ENCODE measurements around the gene GRIK5.
A peak's percentile ranks its signal among the peaks of the same experiment; 100 is the strongest.

The GRIK5 gene

DNA sequence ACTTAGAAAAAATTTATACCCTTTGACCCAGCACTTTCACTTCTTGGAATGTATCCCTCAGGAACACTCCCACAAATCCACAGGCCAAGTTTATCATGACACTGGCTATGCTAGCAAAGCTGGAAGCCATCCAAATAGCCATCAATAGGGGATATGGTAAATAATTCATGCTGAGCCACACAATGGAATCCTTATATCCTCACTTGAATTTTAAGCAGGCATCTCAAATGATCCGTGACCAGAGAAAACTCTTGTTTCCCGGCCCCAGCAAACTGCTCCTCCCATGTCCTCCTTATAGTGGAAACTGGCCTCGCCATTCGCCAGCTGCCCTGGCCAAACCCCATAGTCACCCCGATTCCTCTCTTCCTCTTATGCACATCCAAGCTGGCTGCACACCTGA lies 37.6 kb downstream of the GRIK5 start:
- H3K4me1 ChIP-seq (ENCODE audit: control insufficient read depth, insufficient read depth, low read length), result peaks cover 2% of the 10 kb centered on the region; the same call in 1 of the 2 replicates
- H3K4me3 ChIP-seq (ENCODE audit: low read length), result no peak overlapping the region
- DNase-seq (ENCODE audit: low read depth, low spot score), result peak; percentile 58
- H3K9me3 ChIP-seq (ENCODE audit: control insufficient read depth, insufficient read depth, low read length), result no peaks in the 10 kb centered on the region
- H3K36me3 ChIP-seq (ENCODE audit: control insufficient read depth, insufficient read depth, low read length), result no peaks in the 10 kb centered on the region
- WGBS (ENCODE audit: insufficient coverage, insufficient read length), result no CpG with 5 or more reads among the region's 5 CpGs
- H3K27me3 ChIP-seq (ENCODE audit: control insufficient read depth, insufficient read depth, low read length), result no peaks in the 10 kb centered on the region
- H3K27ac ChIP-seq (ENCODE audit: low read length), result no peak overlapping the region

DNA sequence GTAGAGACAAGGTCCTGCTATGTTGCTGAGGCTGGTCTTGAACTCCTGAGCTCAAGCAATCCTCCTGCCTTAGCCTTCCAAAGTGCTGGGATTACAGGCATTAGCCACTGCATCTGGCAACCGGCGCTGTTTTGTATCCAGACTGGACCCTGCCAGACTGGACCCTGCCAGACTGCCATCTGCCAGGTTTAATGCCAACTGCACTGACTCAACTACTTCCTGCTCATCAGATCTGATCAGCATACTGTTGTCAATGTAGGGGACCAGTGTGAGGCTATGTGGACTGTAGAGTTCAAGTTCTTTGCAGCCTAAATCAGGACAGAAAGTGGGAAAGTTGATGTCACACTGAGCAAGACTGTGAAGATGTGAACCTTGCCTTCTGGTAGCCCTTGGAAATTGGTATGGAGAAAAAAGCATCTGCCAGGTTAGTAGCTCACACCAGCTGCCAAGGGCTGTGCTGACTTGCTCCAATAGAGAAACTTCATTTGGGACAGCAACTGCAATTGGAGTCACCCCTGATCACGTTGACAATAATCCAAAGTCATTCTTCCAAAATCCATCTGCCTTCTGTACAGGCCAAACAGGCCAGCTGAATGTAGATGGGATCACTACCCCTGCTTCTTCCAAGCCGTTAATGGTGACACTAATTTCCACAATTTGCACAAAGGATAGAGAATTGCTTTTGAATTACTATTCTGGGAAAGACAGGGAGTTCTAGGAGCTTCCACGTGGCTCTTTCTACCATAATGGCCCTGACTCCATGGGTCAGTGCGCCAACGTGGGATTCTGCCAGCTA lies 39.2 kb downstream of the GRIK5 start:
- no CpG with 5 or more reads among the region's 7 CpGs for WGBS (ENCODE audit: insufficient coverage, insufficient read length)
- no peak overlapping the region for H3K4me3 ChIP-seq (ENCODE audit: low read length)
- H3K36me3 ChIP-seq (ENCODE audit: control insufficient read depth, insufficient read depth, low read length), result no peaks in the 10 kb centered on the region

DNA sequence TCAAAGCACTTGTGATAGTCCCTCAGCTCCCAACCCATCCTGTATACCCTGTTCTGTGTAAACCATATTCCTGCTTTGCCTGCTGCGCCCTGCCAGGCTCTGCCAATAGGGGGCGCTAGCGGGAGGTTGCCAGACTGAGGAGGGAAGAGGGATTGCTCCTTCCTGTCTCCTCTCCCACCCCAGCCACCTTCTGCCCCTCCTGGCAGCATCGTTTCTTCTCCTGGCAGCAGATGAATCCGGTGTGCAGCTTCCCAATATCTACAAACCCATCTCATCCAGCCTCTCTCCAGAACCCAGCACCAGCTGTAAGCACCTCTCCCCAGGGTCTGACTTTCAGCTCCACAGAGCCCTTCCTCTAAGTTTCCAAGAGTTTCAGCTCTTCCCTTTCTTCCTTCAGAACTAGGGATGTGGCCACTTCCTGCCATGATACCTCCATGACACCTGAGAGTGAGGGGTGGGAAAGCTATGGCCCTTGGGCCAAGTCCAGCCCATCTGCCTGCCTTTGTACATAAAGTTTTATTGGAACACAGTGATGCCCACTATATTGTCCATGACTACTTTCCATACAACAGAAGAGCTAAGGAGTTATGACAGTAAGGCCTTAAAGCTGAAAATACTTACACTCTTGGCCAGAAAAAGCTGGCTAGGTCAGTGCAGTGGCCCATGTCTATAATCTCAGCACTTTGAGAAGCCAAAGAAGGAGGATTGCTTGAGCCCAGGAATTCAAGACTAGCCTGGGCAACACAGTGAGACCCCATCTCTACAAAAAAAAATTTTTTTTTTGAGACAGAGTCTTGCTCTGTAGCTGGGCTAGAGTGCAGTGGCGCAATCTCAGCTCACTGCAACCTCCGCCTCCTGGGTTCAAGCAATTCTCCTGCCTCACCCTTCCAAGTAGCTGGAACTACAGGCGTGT lies 41.4 kb downstream of the GRIK5 start:
- DNase-seq (ENCODE audit: low read depth, low spot score), result peak; percentile 64

More for the DNA sequence above, 39.2 kb downstream of the GRIK5 start:
- H3K4me1 ChIP-seq (ENCODE audit: control insufficient read depth, insufficient read depth, low read length), result peaks cover 2% of the 10 kb centered on the region; the same call in 1 of the 2 replicates
- H3K27ac ChIP-seq (ENCODE audit: low read length), result no peak overlapping the region
- H3K9me3 ChIP-seq (ENCODE audit: control insufficient read depth, insufficient read depth, low read length), result no peaks in the 10 kb centered on the region
- no peak for DNase-seq (ENCODE audit: low read depth, low spot score)
- H3K27me3 ChIP-seq (ENCODE audit: control insufficient read depth, insufficient read depth, low read length), result no peaks in the 10 kb centered on the region

DNA sequence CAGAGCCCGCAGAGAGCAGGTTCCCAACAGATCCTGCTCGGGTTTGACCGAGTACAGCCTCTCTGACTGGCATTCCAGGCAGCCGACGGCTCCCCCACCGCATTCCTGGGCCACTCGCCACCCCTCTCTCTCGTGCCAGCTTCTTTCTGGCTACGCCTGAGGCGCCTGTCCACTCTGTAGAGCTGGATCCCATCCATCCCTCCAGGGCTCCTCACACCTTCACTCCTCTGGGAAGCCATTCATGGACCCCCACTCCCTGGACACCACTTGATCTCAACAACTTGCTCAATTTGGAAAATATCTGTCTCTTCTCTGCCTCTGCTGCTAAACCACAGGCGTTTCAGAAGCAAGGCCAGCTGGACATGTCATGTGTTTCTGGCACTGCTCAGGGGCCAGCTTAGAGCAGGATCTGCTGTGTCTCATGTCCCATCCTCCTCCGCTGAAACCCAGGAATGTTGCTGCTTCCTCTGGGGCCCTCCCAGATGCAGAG lies 45.3 kb downstream of the GRIK5 start:
- H3K9me3 ChIP-seq (ENCODE audit: control insufficient read depth, insufficient read depth, low read length), result no peaks in the 10 kb centered on the region
- no peak for DNase-seq (ENCODE audit: low read depth, low spot score)
- H3K36me3 ChIP-seq (ENCODE audit: control insufficient read depth, insufficient read depth, low read length), result 0 out of 2 replicates have a peak, but pooled peaks cover 4% of the 10 kb centered on the region
- no peak overlapping the region for H3K27ac ChIP-seq (ENCODE audit: low read length)
- H3K4me3 ChIP-seq (ENCODE audit: low read length), result no peak overlapping the region
- H3K27me3 ChIP-seq (ENCODE audit: control insufficient read depth, insufficient read depth, low read length), result no peaks in the 10 kb centered on the region
- H3K4me1 ChIP-seq (ENCODE audit: control insufficient read depth, insufficient read depth, low read length), result no peaks in the 10 kb centered on the region
- no CpG with 5 or more reads among the region's 12 CpGs for WGBS (ENCODE audit: insufficient coverage, insufficient read length)

More for the DNA sequence above, 41.4 kb downstream of the GRIK5 start:
- H3K27ac ChIP-seq (ENCODE audit: low read length), result no peak overlapping the region
- WGBS (ENCODE audit: insufficient coverage, insufficient read length), result no CpG with 5 or more reads among the region's 8 CpGs
- no peaks in the 10 kb centered on the region for H3K9me3 ChIP-seq (ENCODE audit: control insufficient read depth, insufficient read depth, low read length)
- H3K4me3 ChIP-seq (ENCODE audit: low read length), result peak overlapping the region; percentile 31; the same call in 1 of the 2 replicates
- no peaks in the 10 kb centered on the region for H3K36me3 ChIP-seq (ENCODE audit: control insufficient read depth, insufficient read depth, low read length)
- peaks cover 2% of the 10 kb centered on the region; the same call in 1 of the 2 replicates for H3K4me1 ChIP-seq (ENCODE audit: control insufficient read depth, insufficient read depth, low read length)
- H3K27me3 ChIP-seq (ENCODE audit: control insufficient read depth, insufficient read depth, low read length), result no peaks in the 10 kb centered on the region

DNA sequence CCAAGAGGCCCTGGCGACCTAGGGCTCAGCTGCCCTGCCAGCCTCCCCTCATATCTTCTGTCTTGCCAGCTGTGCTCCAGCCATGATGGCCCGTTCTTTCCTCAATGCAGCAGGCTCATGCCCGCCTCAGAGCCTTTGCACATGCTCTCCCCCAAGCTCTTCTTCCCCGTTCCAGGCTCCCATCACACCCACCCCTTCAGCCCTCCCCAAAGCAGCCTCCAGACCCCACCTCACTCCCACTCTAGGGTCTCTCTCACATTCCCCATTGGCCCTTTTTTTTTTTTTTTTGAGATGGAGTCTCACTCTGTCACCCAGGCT lies 46.1 kb downstream of the GRIK5 start:
- no peaks in the 10 kb centered on the region for H3K4me1 ChIP-seq (ENCODE audit: control insufficient read depth, insufficient read depth, low read length)
- H3K27ac ChIP-seq (ENCODE audit: low read length), result no peak overlapping the region
- no peak overlapping the region for H3K4me3 ChIP-seq (ENCODE audit: low read length)
- no CpG with 5 or more reads among the region's 4 CpGs for WGBS (ENCODE audit: insufficient coverage, insufficient read length)
- H3K27me3 ChIP-seq (ENCODE audit: control insufficient read depth, insufficient read depth, low read length), result no peaks in the 10 kb centered on the region
- no peaks in the 10 kb centered on the region for H3K9me3 ChIP-seq (ENCODE audit: control insufficient read depth, insufficient read depth, low read length)
- no peak for DNase-seq (ENCODE audit: low read depth, low spot score)
- 0 out of 2 replicates have a peak, but pooled peaks cover 4% of the 10 kb centered on the region for H3K36me3 ChIP-seq (ENCODE audit: control insufficient read depth, insufficient read depth, low read length)

DNA sequence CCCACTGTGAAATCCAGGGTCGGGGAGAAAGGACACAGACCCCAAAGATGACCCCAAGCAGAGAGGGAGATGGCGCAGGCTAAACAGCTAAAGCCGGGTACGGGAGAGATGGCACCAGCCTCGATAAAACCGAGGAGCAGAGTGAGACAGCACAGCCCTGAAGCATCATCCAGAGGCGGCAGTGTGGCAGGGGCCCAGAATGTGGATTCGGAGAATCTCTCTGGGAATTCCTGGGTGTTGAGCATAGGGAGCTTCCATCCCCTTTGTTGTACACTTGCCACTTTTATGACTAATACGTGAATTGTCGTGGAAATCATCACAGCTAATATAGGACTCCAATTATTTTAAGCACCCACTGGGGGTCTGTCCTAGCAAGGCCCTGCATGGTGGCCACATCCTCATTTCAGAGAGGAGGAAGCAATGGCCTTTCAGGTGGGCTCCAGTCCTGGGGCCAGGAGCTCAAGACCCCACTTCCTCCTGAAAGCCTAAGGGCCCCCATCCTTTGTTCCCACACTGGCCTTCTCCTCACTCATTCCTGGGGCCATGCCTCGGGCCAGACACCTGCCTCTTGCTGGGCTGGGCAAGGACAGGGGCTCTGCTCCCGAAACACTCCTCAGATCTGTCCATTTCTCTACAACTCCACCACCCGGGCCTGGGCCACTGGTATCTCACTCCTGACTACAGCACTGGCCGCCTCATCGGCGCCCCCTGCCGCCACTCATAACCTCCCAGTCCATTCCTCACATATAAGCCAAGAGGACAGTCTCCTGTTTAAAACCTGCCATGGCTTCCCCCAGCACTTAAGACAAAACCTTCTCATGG lies 46.7 kb downstream of the GRIK5 start:
- DNase-seq (ENCODE audit: low read depth, low spot score), result no peak
- no peak overlapping the region for H3K4me3 ChIP-seq (ENCODE audit: low read length)
- no CpG with 5 or more reads among the region's 17 CpGs for WGBS (ENCODE audit: insufficient coverage, insufficient read length)
- H3K4me1 ChIP-seq (ENCODE audit: control insufficient read depth, insufficient read depth, low read length), result no peaks in the 10 kb centered on the region
- H3K36me3 ChIP-seq (ENCODE audit: control insufficient read depth, insufficient read depth, low read length), result 0 out of 2 replicates have a peak, but pooled peaks cover 4% of the 10 kb centered on the region
- no peaks in the 10 kb centered on the region for H3K9me3 ChIP-seq (ENCODE audit: control insufficient read depth, insufficient read depth, low read length)
- H3K27me3 ChIP-seq (ENCODE audit: control insufficient read depth, insufficient read depth, low read length), result no peaks in the 10 kb centered on the region
- H3K27ac ChIP-seq (ENCODE audit: low read length), result no peak overlapping the region

DNA sequence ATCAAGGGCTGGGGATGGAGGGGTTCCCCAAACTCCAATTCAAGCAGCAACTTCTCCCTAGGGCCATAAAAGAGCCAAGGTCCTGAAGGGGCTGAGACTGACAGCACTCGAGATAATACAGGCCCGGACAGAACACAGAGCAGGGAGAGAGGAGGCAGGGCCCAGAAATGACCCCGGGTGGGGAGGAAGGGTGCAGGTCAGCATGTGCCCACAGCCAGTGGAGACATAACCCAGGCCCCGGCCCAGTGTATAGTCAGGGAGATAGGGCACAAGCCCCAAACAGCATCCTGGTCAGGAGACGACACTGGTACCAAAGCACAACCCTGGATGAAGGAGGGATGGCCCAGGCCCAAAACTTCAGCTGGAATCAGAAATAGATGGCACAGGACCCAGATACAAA lies 47.4 kb downstream of the GRIK5 start:
- Histone ChIP-seq H3K9me3 (ENCODE audit: control insufficient read depth, insufficient read depth, low read length) (no peaks in the 10 kb centered on the region), H3K4me3 (ENCODE audit: low read length) (no peak overlapping the region), H3K4me1 (ENCODE audit: control insufficient read depth, insufficient read depth, low read length) (no peaks in the 10 kb centered on the region), H3K36me3 (ENCODE audit: control insufficient read depth, insufficient read depth, low read length) (0 out of 2 replicates have a peak, but pooled peaks cover 4% of the 10 kb centered on the region), H3K27ac (ENCODE audit: low read length) (no peak overlapping the region), H3K27me3 (ENCODE audit: control insufficient read depth, insufficient read depth, low read length) (no peaks in the 10 kb centered on the region)
- DNase-seq (ENCODE audit: low read depth, low spot score), result no peak
- no CpG with 5 or more reads among the region's 5 CpGs for WGBS (ENCODE audit: insufficient coverage, insufficient read length)

DNA sequence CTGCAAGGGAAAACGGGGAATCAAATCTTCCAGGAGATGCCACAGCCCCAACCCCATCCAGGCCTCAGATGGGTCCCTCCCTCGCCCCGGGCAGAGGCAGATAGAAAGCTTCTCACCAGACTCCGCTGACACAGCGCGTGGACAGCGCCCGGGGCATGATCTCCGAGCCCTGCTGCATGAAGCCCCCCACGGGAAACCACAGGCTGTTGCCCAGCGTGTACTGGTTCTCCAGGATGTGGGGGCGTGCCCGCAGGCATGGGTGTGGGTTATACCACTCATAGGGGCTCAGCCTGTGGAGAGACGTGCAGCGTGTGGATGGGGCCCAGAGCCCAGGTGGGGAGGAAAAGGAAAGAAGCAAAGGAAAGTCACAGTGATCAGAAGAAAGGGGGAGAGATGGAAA lies 48.8 kb downstream of the GRIK5 start:
- Histone ChIP-seq H3K4me1 (ENCODE audit: control insufficient read depth, insufficient read depth, low read length) (no peaks in the 10 kb centered on the region), H3K36me3 (ENCODE audit: control insufficient read depth, insufficient read depth, low read length) (0 out of 2 replicates have a peak, but pooled peaks cover 4% of the 10 kb centered on the region), H3K4me3 (ENCODE audit: low read length) (no peak overlapping the region), H3K27ac (ENCODE audit: low read length) (no peak overlapping the region), H3K9me3 (ENCODE audit: control insufficient read depth, insufficient read depth, low read length) (no peaks in the 10 kb centered on the region), H3K27me3 (ENCODE audit: control insufficient read depth, insufficient read depth, low read length) (no peaks in the 10 kb centered on the region)
- no peak for DNase-seq (ENCODE audit: low read depth, low spot score)
- no CpG with 5 or more reads among the region's 15 CpGs for WGBS (ENCODE audit: insufficient coverage, insufficient read length)

DNA sequence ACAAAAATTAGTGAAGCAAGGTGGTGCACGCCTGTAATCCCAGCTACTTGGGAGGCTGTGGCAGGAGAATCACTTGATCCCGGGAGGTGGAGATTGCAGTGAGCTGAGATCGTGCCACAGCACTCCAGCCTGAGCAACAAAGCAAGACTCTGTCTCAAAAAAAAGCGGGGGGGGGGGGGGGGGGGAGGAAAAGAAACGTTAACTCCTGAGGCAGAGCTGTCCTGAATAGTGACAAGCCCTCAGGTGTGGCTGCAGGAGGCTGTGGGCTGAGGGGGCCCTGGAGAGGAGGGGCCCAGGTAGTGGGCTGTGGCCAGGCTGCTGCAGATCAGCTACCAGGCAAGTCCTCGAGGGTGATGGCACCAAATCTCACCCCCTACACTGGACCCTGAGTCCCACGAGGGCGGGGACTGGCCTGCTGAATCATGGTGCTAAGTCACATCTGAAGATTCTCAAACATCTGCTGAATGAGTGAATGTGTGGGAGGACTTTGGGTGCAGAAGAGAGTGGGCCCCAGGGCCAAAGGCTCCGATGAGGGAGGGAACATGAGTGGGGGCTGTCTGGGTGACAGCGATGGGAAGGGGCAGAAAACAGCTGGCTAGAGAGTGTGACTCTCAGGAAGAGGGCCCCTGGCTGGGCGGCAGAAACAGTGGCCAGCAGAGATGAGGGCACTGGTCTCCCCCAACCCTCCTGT lies 51.4 kb downstream of the GRIK5 start:
- H3K4me1 ChIP-seq (ENCODE audit: control insufficient read depth, insufficient read depth, low read length), result no peaks in the 10 kb centered on the region
- H3K36me3 ChIP-seq (ENCODE audit: control insufficient read depth, insufficient read depth, low read length), result 0 out of 2 replicates have a peak, but pooled peaks cover 4% of the 10 kb centered on the region
- WGBS (ENCODE audit: insufficient coverage, insufficient read length), result no CpG with 5 or more reads among the region's 11 CpGs
- H3K27me3 ChIP-seq (ENCODE audit: control insufficient read depth, insufficient read depth, low read length), result no peaks in the 10 kb centered on the region
- DNase-seq (ENCODE audit: low read depth, low spot score), result no peak
- no peak overlapping the region for H3K27ac ChIP-seq (ENCODE audit: low read length)
- H3K4me3 ChIP-seq (ENCODE audit: low read length), result no peak overlapping the region
- no peaks in the 10 kb centered on the region for H3K9me3 ChIP-seq (ENCODE audit: control insufficient read depth, insufficient read depth, low read length)
